NCI-H2171 treated with DMSO at 0.1 percent for 48 hours (cell line): ENCODE measurements around the gene RARS2.

Experiments
- DNase-seq: peaks from one replicate; lab custom pipeline; 2025; lab: John Stamatoyannopoulos, UW

RARS2 gene

DNA sequence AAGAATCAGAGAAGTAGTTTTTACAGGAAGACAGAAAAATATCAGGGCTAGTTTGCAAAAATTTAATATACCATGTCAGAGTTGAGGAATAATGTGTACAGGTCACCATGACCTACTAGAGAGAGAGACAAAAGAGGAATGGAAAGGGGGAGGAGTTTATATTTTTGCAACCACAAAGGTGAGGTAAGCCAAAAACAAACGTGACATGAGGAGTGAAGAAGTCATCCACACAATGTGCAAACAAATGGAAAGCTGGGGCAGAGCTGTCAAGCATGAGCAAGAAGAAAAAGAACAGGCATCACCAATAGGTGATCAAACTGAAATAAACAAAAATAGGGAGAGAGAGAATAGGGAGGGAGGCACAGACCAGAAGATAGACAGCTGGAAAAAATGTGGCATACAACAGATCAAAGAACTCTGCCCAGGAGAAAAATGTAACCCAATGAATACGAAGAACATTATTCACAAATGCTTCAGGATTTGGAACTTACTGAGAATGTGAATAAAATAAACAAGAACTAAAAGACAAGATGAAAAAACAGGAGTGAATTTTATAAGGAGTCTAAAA lies 15.5 kb downstream of the RARS2 start:
- DNase-seq: no peak

DNA sequence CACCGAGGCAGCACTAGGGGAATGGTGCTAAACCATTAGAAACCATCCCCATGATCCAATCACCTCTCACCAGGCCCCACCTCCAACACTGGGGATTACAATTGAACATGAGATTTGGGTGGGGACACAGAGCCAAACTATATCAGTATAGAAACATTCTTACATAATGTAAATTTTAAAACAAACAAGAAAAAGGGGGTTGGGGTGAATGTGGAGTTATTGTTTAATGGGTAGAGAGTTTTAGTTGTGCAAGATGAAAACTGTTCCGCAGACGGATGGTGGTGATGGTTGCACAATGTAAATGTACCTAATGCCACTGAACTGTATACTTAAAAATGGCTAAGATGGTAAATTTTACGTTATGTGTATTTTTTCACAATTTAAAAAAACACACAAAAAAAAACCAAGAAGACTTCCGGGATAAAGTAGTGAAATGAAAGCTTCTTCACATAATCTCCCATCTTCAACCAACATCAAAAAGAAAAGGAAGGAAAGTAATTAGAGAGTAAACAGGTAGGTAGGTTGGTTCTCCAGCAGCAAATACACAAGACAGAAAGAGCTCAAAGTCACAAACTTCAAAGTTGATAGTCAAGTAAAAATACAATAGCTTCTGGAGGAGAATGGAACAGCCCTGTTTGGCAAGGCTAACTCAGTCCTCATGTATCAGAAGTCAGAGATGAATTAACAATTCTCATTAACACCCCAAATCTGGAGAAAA lies 16.3 kb downstream of the RARS2 start:
- DNase-seq: no peak

DNA sequence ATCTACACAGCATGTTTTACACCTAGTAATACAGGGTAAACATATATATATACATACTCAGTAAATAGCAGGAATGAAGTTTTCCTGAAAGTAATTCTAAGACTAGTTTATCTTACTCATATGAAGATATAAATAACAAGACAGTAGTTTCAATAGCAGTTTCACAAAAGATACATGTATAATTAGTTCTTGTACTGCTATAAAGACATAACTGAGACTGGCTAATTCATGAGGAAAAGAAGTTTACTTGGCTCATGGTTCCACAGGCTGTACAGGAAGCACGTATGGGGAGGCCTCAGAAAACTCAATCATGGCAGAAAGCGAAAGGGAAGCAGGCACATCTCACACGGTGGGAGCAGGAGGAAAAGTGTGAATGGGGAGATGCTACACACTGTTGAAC lies 16.9 kb downstream of the RARS2 start:
- no peak for DNase-seq

DNA sequence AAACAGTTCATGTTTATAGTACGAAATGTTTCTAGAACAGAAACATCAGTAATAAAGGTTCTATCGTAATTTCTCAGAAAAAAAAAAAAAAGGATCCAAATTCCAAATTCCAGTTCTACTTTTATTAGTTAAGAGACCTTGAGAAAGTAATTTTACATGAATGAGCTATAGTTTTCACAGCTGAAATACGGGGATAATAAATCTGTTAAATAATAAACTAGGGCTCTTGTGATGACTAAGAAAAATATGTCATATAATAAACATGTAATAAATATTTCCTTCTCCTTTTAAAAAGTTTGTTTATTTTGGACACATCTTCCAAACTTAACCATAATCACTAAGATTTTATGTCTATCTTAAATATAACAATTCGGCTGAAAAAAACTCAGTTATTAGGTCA lies 17.8 kb downstream of the RARS2 start:
- DNase-seq: no peak

DNA sequence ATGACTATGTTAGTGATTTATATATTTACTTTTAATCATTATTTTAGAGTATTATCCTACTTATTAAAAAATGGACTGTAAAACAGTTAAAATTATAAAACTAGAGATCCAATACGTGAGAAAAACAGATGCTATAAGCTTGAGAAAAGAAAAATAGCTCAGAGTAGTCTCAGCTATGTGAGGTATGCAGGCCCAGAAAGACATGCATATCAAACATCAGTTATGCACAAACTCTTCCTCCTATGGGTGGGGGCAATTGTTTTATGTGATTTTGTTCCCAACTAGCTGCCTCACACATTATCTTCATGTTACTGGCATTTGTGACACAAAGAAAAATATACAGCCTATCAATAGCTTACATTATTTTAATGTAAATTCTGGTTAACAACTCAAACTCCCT lies 28.8 kb downstream of the RARS2 start:
- no peak for DNase-seq

DNA sequence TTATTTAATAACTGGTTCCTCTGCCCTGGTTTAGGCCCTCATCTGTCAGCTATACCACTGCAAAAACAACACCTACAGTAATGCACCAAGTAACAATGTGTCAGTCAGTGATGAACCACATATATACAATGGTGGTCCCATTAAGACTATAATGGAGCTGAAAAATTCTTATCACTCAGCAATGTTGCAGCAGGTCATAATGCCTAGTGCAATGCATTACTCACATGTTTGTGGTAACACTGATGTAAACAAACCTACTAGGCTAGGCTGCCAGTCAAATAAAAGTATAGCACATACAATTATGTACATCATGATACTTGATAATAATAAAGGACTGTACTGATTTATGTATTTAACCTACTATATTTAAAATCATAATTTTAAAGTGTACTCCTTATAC lies 31.3 kb downstream of the RARS2 start:
- no peak for DNase-seq

DNA sequence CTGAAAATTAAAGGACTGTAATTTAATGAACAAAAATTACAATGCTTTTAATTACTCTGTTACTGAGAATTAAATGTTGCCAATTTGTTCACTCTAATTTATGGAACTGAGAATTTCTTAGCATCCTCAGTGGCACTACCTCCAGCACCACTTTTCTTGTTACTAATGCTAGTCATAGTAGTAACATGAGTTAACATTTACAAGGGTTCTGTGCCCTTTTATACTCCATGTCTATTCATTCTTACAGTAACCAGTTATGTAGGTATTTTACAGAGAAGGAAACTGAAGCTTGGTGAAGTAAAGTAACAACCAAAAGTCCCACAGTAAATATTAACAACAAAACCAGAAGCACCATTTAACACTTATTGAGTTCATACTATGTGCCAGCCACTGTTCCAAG lies 34.3 kb downstream of the RARS2 start:
- no peak for DNase-seq

DNA sequence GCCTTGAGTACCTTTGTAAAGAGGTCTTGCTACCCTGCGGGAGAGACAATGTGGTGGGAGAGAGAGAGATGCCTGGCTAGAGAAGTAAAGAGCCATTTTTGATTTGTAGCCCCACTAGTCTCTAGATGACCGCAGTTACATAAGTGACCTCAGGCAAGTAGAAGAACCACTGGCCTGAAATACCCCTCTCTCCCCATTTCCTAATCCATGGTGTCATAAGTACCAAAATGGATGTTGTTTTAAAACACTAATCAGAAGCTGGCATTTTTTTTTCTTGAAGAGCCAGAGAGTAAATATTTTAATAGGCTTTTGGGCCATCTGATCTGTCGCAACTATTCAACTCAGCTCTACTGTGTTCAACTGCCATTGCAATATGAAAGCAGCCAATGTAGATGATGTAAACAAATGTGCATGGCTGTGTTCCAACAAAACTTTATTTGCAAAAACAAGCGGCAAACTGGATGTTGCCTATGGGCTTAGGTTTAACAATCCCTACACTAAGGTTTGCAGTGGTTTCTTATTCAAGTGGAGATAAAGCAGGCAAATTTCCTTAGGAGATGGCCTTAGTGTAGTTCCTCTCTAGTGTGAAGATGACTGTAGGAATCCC lies 36.5 kb downstream of the RARS2 start:
- no peak for DNase-seq

DNA sequence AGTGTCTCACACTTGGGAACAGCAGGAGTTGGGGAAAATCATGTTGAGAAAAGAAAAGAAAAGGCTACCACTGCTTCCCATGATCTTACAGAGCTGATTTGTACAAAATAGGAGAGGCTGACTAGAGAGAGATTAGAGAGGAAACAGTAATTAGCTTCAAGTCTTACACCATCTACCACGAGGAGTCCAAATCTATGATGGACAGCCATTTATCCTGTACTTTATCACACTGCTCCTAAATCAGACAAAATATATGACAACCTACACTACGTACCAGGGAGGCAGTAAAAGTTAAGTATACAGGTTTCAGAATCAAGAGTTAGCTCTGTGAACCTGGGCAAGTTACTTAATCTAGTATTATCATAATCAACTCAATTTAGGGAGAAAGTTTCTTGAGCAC lies 38.0 kb downstream of the RARS2 start:
- DNase-seq: no peak

DNA sequence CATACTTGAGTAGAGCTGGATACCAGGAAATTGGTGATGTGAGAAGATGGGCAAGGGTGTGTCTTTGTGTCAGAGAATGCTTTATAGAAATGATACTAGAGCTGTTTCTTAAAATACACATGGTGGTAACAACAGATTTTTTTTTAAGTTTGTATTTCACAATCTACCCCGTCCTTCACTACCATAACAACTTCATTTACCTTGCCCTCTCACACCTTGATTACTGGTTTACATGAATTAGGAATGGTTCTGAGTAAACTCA lies 45.4 kb downstream of the RARS2 start:
- no peak for DNase-seq

DNA sequence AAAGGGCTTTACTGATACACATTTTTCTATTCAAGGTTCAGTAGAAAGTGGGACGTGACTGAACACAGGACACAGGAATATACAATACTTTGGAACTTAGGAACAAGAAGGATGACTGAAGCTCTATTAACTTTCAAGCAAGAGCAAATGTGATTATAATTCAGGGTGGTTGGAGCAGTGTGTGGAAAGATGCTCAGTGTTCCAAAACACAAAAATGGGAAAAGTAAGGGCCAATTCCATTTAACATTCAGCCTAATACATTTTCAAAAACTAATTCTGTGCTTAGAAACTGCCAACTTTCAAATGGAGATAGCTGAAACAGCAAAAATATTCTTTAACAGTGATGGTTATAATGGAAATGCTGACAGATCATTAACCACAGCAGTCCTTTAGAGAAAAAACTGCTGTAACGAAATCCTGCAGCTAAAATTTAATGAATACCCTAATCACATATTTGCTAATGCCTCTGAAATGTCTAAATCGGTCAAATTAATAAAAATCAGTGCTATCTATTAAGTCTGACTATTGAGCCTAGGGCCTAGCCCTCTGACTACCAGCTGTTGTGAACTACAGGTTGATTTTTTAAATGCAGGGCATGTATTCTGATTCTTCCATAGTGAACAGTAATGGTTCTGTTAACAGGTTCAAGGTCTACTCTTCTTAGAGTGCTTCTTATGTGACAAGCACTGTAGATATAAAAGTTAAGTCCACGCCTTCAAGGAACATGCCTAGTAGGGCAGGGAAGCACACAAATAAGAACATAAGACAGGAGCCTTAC lies 45.9 kb downstream of the RARS2 start:
- DNase-seq: no peak

DNA sequence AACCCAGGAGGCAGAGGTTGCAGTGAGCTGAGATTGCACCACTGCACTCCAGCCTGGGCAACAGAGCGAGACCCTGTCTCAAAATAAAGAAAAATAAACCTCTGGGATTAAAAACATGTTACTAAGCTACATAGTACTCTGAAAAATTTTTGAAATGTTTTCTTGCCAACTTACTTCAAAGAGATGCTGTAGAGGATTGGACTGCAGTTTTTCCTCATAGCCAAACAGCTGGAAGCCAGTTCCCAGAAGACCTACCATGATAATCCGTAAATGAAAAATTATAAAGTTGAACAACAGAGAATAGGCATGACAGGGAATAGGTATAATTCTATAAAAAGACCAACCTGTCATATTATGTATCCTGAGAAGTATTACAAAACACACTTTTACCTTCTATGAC lies 48.0 kb downstream of the RARS2 start:
- no peak for DNase-seq

DNA sequence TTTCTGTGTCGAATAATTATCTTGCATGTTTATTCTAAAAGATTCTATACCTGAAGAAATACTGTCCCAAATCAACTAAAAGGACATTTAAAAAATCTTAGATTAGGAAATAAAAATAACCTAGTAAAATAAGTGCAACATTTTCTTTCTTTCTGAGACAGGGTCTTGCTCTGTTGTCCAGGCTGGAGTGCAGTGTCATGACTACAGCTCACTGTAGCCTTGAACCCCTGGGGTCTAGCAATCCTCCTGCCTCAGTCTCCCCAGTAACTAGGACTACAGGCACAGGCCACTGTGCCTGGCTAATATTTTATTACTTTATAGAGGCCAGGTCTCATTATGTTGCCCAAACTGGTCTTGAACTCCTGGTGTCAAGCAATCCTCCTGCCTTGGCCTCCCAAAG lies 48.7 kb downstream of the RARS2 start:
- DNase-seq: no peak

DNA sequence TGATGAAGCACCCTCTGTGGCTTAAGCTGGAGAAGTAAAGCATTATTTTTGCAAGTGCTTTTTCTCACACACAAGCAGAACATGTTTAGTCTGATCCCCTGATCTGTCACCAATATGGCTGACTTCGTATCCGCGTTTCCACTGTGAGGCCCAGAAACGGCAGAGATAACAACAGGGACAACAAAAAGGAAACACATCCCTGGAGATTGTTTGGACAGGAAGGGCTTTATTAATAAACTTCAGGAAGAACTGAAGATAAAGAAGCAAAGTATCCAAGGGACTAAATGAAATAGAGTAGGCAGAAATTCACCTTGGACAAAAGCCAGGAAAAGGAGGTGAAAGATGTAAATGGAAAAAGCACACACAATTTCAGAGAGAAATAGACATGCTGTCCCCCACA lies 49.2 kb downstream of the RARS2 start:
- DNase-seq: no peak

DNA sequence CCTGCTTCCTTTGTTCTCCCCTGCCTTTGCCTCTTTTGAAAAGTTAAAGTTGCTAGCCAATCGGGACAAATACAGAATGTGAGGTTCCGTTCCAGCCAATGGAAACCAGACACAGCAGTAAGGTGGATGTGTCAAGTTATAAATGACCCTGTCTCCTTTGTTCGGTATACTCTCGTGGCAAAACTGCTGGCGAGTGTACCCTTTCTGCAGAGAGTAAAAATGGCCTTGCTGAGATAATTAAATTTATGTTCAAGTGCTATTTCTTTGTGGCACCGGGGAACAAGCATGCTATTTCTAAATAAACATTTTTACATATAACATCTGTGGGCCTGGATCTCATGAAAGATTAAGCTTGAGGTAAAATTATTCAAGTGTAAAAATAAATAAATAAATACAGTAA lies 50.2 kb downstream of the RARS2 start:
- no peak for DNase-seq

DNA sequence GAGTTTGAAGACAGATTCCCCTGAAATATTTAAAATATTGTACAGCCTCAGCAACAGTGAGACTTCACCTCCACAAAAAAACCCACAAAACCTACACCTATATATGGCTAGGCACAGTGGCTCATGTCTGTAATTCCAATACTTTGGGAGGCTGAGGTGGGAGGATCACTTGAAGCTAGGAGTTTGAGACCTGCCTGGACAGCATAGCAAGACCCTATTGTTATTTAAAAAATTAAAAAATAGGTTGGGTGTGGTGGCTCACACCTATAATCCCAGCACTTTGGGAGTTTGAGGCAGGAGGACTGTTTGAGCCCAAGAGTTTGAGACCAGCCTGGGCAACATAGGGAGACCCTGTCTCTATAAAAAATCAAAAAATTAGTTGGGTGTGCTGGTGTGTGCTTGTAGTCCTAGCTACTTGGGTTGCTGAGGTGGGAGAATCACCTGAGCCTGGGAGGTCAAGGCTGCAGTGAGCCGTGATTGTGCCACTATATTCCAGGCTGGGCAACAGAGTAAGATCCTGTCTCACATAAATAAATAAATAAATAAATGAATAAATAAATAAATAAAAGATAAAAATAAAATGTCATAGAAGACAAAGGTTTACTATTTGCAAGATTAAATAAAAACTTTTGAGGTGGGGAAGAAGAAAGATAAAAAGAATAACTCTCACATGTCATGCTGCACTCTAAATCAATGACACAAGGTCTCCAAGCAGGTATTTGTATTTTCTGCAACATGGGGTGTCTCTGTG lies 51.1 kb downstream of the RARS2 start:
- no peak for DNase-seq

DNA sequence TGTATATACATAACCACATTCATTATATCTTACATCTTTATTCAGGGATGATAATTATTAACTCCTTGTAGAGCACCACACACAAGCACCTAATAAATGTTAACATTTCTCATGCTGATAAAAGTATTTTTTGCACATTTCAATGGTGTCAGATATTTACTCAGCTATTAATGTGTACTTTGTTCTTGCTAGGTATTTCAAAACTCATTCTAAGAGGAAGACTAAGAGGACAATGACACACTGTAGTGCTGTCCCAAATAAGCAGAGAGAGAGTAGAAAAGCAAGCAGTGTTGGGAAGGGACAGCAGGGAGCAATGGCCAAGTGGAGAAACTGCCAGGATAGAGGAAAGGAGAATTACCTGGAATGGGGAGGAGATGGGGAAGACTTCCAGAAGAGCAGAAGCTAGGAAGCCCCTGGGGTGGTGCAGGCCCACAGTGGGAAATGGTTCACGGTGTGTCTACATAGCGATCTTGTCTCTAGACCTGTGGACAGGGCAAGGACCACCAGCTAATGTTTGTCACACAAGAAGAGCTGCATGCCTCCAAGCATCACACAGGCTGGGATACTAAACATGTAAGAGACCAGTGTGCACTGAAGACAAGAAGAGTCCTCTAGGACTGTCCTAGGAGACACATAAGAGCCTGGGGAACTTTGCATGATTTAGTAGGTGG lies 55.3 kb downstream of the RARS2 start:
- DNase-seq: no peak

DNA sequence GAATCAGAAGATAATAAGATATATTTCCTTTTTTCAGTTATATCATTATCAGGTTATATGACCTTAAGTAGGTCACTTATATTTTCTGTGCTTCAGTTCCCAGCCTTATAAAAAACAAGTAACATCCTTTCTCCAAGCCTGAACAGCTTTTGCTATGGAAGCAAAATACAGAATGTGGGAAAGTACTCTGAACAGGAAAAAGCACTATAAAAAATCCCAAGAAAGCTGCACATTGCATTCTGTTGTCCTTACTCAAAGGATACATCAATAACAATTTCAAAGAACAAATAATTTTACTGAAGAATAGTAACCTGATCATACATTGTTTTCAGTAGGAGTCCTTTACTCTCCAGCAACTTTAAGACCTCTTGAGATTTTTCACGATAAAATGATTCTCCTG lies 60.6 kb downstream of the RARS2 start:
- no peak for DNase-seq

DNA sequence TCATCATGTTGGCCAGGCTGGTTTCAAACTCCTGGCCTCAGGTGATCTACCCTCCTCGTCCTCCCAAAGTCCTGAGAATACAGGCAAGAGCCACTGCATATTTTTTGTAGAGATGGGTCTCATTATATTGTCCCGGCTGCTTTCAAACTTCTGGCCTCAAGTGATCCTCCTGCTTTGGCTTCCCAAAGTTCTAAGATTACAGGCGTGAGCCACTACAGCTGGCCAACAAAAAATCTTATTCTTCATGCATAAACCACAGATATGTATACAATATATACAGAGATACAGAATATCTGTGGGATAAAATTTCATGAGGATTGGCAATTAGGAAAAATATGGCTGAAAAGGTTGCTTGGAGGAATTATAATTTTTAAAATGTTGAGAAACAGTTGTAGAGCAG lies 67.1 kb downstream of the RARS2 start:
- no peak for DNase-seq

DNA sequence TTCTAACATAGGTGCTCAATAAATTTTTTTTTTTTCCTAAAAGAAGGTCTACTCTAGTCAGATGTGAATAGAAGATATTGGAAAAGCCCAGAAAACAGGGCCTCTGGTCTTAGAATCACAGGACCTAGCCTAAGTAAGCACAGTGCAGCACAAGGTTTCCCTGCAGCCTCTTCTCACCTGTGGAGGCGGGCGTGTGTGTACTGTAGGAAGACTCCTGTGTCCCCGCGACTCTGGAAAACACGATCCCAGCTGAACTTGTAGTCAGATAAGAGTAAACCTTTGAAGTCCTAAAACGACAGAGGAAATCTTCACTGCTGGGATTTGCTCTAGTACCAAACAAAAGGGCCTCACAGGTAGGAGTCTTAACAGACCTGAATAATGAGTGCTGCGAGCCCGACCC lies 71.3 kb downstream of the RARS2 start:
- no peak for DNase-seq

DNA sequence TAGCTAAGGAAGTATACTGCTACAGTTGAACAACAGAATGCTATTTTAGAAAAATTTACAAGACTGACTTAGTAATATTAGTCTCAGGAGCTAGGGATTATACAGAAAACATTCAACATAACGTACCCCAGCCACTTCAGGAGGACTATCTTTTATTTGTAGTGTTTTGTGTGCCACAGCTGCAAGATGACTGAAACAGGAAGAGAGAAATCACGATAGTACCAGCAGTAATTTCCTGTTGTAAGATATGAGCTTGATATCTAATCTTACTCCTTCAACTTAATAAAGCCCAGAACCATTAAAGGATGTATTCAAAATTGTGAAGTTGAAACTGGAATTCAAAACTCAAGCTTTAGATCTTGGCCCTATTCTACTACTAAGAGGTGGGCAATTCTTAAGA lies 75.0 kb downstream of the RARS2 start:
- DNase-seq: no peak

DNA sequence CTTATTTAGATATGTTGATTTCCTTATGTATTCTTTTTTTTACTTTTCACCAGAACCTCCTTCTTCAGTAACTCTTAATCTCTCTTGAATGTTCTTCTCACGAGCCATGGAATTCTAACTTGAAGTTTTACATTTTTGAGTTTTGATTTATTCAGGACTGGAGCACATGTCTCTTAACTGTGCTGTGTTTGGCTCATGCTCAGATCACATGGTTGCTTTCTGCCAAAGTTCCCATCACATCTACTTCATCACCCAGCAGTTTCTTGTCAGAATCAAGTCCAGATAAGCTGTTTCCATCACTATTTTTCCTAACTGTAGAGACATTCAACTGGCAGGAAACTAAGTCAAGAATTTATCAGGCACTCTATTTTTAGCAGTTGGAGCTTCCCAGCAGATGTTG lies 85.3 kb downstream of the RARS2 start:
- DNase-seq: no peak
